H1 (cell line): ENCODE measurements around the gene PROM2. TPM values are rescaled to one million over a fixed set of nuclear protein-coding genes. Genes with fewer than 3 reads are reported as not detected.

Experiments
- CTCF ChIA-PET: fragments of 300-600 bp; sonication (Branson Sonifier 250); formaldehyde crosslinking; loops from one replicate; lab custom pipeline; 2021; ENCODE audit not compliant: partially characterized antibody; lab: Charles Lee
- POLR2A ChIA-PET: fragments of 300-600 bp; sonication (Branson Sonifier 250); formaldehyde crosslinking; loops from one replicate; lab custom pipeline; 2021; ENCODE audit warnings: inconsistent platforms; ENCODE audit not compliant: partially characterized antibody; lab: Charles Lee
- DNase-seq, 2 experiments: peaks; one replicate each; pipeline versions ENCODE4 v3.0.0 to v3.0.0-alpha.2; 2010 to 2022; ENCODE audit warnings: low spot score in 2 of 2, low read depth in 1 of 2, mixed read lengths in 1 of 2
- FAIRE-seq: peaks from 2 replicates; lab custom pipeline; 2011; peaks lifted over from hg19 to GRCh38; lab: Jason Lieb, UNC
- H2AFZ ChIP-seq: 2 replicates; pipeline ENCODE4 v1.8.1; 2012; ENCODE audit warnings: low read length, inconsistent platforms
- H2AK5ac ChIP-seq: 2 replicates; pipeline ENCODE4 v1.6.1; 2013; ENCODE audit warnings: low read depth, low read length
- H2BK120ac ChIP-seq: replicated peaks from 2 replicates; pipeline ENCODE3; 2013; ENCODE audit warnings: low read depth, low read length, inconsistent platforms
- H2BK12ac ChIP-seq: 2 replicates; pipeline ENCODE4 v1.6.1; 2013; ENCODE audit warnings: low read depth, low read length
- H2BK15ac ChIP-seq: 2 replicates; pipeline ENCODE4 v1.6.1; 2013; ENCODE audit warnings: low read length
- H2BK20ac ChIP-seq: 2 replicates; pipeline ENCODE4 v1.6.1; 2013; ENCODE audit warnings: low read length
- H2BK5ac ChIP-seq: 2 replicates; pipeline ENCODE4 v1.6.1; 2013; ENCODE audit warnings: low read depth, low read length
- H3K14ac ChIP-seq: 2 replicates; pipeline ENCODE4 v1.6.1; 2013; ENCODE audit warnings: inconsistent platforms; ENCODE audit not compliant: insufficient read length
- H3K18ac ChIP-seq: 2 replicates; pipeline ENCODE4 v1.6.1; 2013; ENCODE audit warnings: low read length; ENCODE audit errors: extremely low read depth
- H3K23ac ChIP-seq: 2 replicates; pipeline ENCODE4 v1.6.1; 2013; ENCODE audit warnings: inconsistent platforms; ENCODE audit not compliant: insufficient read length
- H3K23me2 ChIP-seq: 2 replicates; pipeline ENCODE4 v1.6.1; 2013; ENCODE audit warnings: low read depth, low read length
- H3K27ac ChIP-seq: 2 replicates; pipeline ENCODE4 v1.6.1; 2011; ENCODE audit warnings: low read depth, low read length, inconsistent platforms
- H3K27me3 ChIP-seq, 4 experiments: replicated peaks in 1 of 4; 1 replicate in 1 of 4; 2 replicates in 3 of 4; pipeline versions ENCODE4 v1.6.1 to v1.8.1; 2011 to 2013; ENCODE audit warnings: low read length in 3 of 4, mild to moderate bottlenecking in 3 of 4, inconsistent platforms in 2 of 4, mixed read lengths in 2 of 4, moderate library complexity in 1 of 4; ENCODE audit not compliant: control insufficient read depth in 3 of 4, insufficient read depth in 3 of 4; ENCODE audit errors: extremely low read depth in 1 of 4
- H3K36me3 ChIP-seq, 4 experiments: 2 replicates each; pipeline versions ENCODE4 v1.6.1 to v1.8.1; 2011 to 2013; ENCODE audit warnings: mild to moderate bottlenecking in 4 of 4, low read length in 3 of 4, moderate library complexity in 2 of 4, control low read depth in 1 of 4, inconsistent platforms in 1 of 4; ENCODE audit not compliant: insufficient read depth in 4 of 4, control insufficient read depth in 2 of 4
- H3K4ac ChIP-seq: replicated peaks from 2 replicates; pipeline ENCODE3; 2013; ENCODE audit warnings: low read length, low read depth, mixed read lengths, inconsistent platforms; ENCODE audit not compliant: insufficient read length
- H3K4me1 ChIP-seq, 4 experiments: replicated peaks in 1 of 4; 1 replicate in 1 of 4; 2 replicates in 3 of 4; pipeline versions ENCODE4 v1.6.1 to v1.8.1; 2011 to 2013; ENCODE audit warnings: low read length in 3 of 4, inconsistent platforms in 2 of 4, mixed read lengths in 1 of 4; ENCODE audit not compliant: insufficient read depth in 4 of 4, control insufficient read depth in 3 of 4
- H3K4me2 ChIP-seq, 2 experiments: 2 replicates each; pipeline versions ENCODE4 v1.6.1 to v1.8.1; 2011 to 2013; ENCODE audit warnings: low read depth in 2 of 2, low read length in 2 of 2, control low read depth in 1 of 2, inconsistent platforms in 1 of 2, mild to moderate bottlenecking in 1 of 2; ENCODE audit not compliant: insufficient read depth in 1 of 2
- H3K4me3 ChIP-seq, 4 experiments: fragments of 200-600, 300-600 bp in 1 of 4; sonication (generic), shearing (Covaris generic), sonication (Bioruptor Twin) in 1 of 4; 2 replicates each; pipeline versions ENCODE4 v1.5.1 to v1.8.1; 2011 to 2016; ENCODE audit warnings: low read length in 4 of 4, low read depth in 3 of 4, control low read depth in 2 of 4, inconsistent platforms in 2 of 4, mild to moderate bottlenecking in 2 of 4, mixed read lengths in 1 of 4, moderate library complexity in 1 of 4; ENCODE audit not compliant: insufficient read depth in 2 of 4; ENCODE audit errors: extremely low read depth in 1 of 4
- H3K56ac ChIP-seq: replicated peaks from 2 replicates; pipeline ENCODE3; 2013; ENCODE audit warnings: low read depth, mild to moderate bottlenecking, mixed read lengths, low read length, inconsistent platforms; ENCODE audit not compliant: insufficient read length
- H3K79me1 ChIP-seq: 2 replicates; pipeline ENCODE4 v1.6.1; 2013; ENCODE audit warnings: low read depth, low read length, control low read depth
- H3K79me2 ChIP-seq, 2 experiments: 2 replicates each; pipeline versions ENCODE4 v1.6.1 to v1.8.1; 2012 to 2013; ENCODE audit warnings: low read length in 2 of 2, mild to moderate bottlenecking in 2 of 2, inconsistent platforms in 1 of 2; ENCODE audit not compliant: insufficient read depth in 2 of 2, control insufficient read depth in 1 of 2
- H3K9ac ChIP-seq, 4 experiments: replicated peaks in 1 of 4; 1 replicate in 1 of 4; 2 replicates in 3 of 4; pipeline versions ENCODE4 v1.6.1 to v1.8.1; 2011 to 2013; ENCODE audit warnings: low read depth in 3 of 4, low read length in 3 of 4, control low read depth in 2 of 4, mild to moderate bottlenecking in 2 of 4, moderate library complexity in 2 of 4, inconsistent platforms in 1 of 4; ENCODE audit errors: extremely low read depth in 1 of 4
- H3K9me3 ChIP-seq, 2 experiments: 2 replicates each; pipeline versions ENCODE4 v1.6.1 to v1.8.1; 2012 to 2013; ENCODE audit warnings: mild to moderate bottlenecking in 2 of 2, moderate library complexity in 2 of 2, control low read depth in 1 of 2, inconsistent platforms in 1 of 2, low read depth in 1 of 2, low read length in 1 of 2, mixed read lengths in 1 of 2; ENCODE audit not compliant: insufficient read depth in 2 of 2
- H4K20me1 ChIP-seq, 2 experiments: replicated peaks in 1 of 2; 2 replicates each; pipeline versions ENCODE3 to v1.8.1; 2011 to 2013; ENCODE audit warnings: inconsistent platforms in 2 of 2, low read length in 2 of 2, mild to moderate bottlenecking in 1 of 2; ENCODE audit not compliant: insufficient read depth in 2 of 2, control insufficient read depth in 1 of 2
- H4K5ac ChIP-seq: 2 replicates; pipeline ENCODE4 v1.6.1; 2013; ENCODE audit warnings: low read length, low read depth, mixed read lengths, inconsistent platforms; ENCODE audit not compliant: insufficient read length
- H4K8ac ChIP-seq: 2 replicates; pipeline ENCODE4 v1.8.0; 2013; ENCODE audit warnings: mild to moderate bottlenecking, moderate library complexity, low read length, inconsistent platforms; ENCODE audit not compliant: insufficient read depth; ENCODE audit errors: extremely low read depth
- H4K91ac ChIP-seq: replicated peaks from 2 replicates; pipeline ENCODE3; 2013; ENCODE audit warnings: low read length, mixed read lengths, inconsistent platforms; ENCODE audit not compliant: insufficient read length
- BCL11A ChIP-seq, 2 experiments: IDR thresholded peaks; one replicate each; pipeline ENCODE4 v1.6.1; 2011; ENCODE audit warnings: low read depth in 2 of 2, low read length in 2 of 2, mild to moderate bottlenecking in 2 of 2
- CBX8 ChIP-seq: fragments of 300-800, 300-1000 bp; sonication (generic); IDR thresholded peaks from 2 replicates; pipeline ENCODE4 v1.7.1; 2016; ENCODE audit warnings: low read depth, low read length, borderline replicate concordance
- MAFK ChIP-seq: IDR thresholded peaks from 2 replicates; pipeline ENCODE4 v1.6.1; 2012; ENCODE audit warnings: low read depth, mild to moderate bottlenecking, improper control_type of control experiment, low read length
- PHF8 ChIP-seq: fragments of 200-600 bp; sonication (generic); conservative IDR thresholded peaks from 2 replicates; pipeline ENCODE4 v1.7.1; 2012; ENCODE audit warnings: low read depth, mild to moderate bottlenecking, inconsistent platforms, low read length, moderate library complexity
- POU5F1 ChIP-seq: IDR thresholded peaks from 2 replicates; pipeline ENCODE4 v1.6.1; 2011; ENCODE audit warnings: low read depth, mild to moderate bottlenecking, low read length, moderate library complexity
- RAD21 ChIP-seq, 2 experiments: IDR thresholded peaks in 1 of 2; conservative IDR thresholded peaks in 1 of 2; 2 replicates each; pipeline ENCODE4 v1.6.1; 2011; ENCODE audit warnings: low read depth in 2 of 2, low read length in 2 of 2, improper control_type of control experiment in 1 of 2, inconsistent platforms in 1 of 2, mild to moderate bottlenecking in 1 of 2, moderate library complexity in 1 of 2
- TBP ChIP-seq: IDR thresholded peaks from 2 replicates; pipeline ENCODE4 v1.6.1; 2011; ENCODE audit warnings: low read depth, low read length, improper control_type of control experiment
- ZNF274 ChIP-seq: IDR thresholded peaks from 2 replicates; pipeline ENCODE4 v1.7.0; 2012; ENCODE audit warnings: low read length, borderline replicate concordance; ENCODE audit errors: extremely low read depth
- WGBS, 2 experiments: shearing (Covaris generic) in 1 of 2; methylation state at CpG; one replicate each; pipeline versions ENCODE4 v1.1.6 to v1.1.7; 2013 to 2015; ENCODE audit warnings: low lambda C conversion rate in 2 of 2, mixed read lengths in 2 of 2, inconsistent platforms in 1 of 2, low coverage in 1 of 2, missing lambda C conversion rate in 1 of 2; ENCODE audit not compliant: insufficient replicate concordance in 2 of 2, insufficient coverage in 1 of 2, insufficient read length in 1 of 2; ENCODE audit errors: extremely low coverage in 1 of 2, missing lambda C conversion rate in 1 of 2; 5-methylcytosine and 5-hydroxymethylcytosine counted together
- polyA plus RNA-seq, 7 experiments: library from polyadenylated mRNA; depleted of rRNA in 3 of 7; stranded (reverse) in 5 of 7; unstranded in 2 of 7; fragments of >200 nt in 5 of 7; fragments of 200-250 nt in 2 of 7; gene quantifications; 1 replicate in 5 of 7; 2 replicates in 1 of 7; 4 replicates in 1 of 7; pipeline versions ENCODE4 v1.2.1 to v1.2.3, GENCODE V29; 2011 to 2013; ENCODE audit warnings: missing spikeins in 2 of 7, mixed read lengths in 2 of 7
- total RNA-seq: library from RNA; stranded (reverse); fragmentation: NEBNext Ultra II Directional; extraction: Animal tissue kit (Norgen Biotek cat#: 25700); gene quantifications from 2 replicates; pipeline ENCODE4 v1.2.1, GENCODE V29; 2021
- TF ChIP-seq, protein P1 (sequence below): IDR thresholded peaks from 2 replicates; pipeline ENCODE4 v1.6.1; 2012; ENCODE audit warnings: inconsistent platforms
- TF ChIP-seq, protein P2 (sequence below): IDR thresholded peaks from 2 replicates; pipeline ENCODE4 v1.6.1; 2012; ENCODE audit warnings: low read length, inconsistent platforms

PROM2 gene
- total and polyA plus RNA-seq, 2 of the 8 experiments (the other 6 are each of a cell fraction or from before 2014, with no cell fraction given) = 1.6 to 3.8 TPM

DNA sequence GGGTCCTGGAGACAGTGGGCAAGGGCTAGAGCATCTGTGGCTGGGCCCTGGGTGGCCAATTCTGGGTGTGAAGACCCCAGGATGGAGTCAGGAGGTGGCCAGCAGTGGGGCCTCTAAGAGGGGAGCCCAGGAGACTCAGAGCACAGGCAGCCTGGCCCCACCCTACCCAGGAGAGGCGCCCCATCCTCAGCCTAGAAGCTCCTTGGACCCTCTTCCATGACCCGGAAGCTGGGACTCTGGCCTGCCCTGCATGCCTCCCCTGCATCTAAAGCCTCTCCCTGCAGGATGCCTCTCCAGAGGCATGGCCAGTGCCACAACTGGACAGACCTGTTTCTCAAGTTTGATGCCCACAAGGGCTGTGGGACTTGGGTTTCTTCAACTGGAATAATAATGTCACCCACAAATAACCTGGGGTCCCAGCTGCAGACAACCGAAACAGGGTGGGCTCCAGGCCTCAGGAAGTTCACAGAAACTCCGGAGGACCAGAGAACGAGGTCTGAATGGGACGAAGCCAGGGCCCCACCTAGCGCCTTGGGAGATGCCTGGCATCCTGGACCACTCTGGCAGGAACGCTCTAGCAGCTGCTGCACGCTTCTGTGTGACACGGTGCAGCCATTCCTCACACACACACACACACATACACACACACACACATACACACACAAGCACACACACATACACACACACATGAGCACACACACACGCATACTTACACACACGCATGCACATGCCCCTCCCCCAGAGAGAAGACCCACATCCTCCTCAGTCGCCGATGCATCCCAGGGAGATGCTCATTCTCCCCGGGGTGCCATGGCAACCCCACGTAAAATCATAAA lies 39.3 kb downstream of the PROM2 start:
- ChIA-PET POLR2A (no interaction called here), CTCF (no interaction called here)
- Histone ChIP-seq H2AFZ (no peak overlapping the region), H3K79me2 (no peaks in the 10 kb centered on the region), H2BK12ac (no peak overlapping the region), H3K56ac (no peak overlapping the region), H3K9me3 (peaks cover 73 to 97% of the 10 kb centered on the region in 2 experiments), H3K79me1 (no peaks in the 10 kb centered on the region), H3K23ac (no peak overlapping the region), H2BK5ac (no peak overlapping the region), H4K8ac (no peak overlapping the region), H3K4me2 (no peak overlapping the region), H3K4me3 (no peak overlapping the region), H3K9ac (no peak overlapping the region), H4K91ac (no peak overlapping the region), H3K14ac (no peak overlapping the region), H3K27ac (no peak overlapping the region), H3K4me1 (no peaks in the 10 kb centered on the region; a peak in 1 of 7 replicates), H2BK20ac (no peak overlapping the region), H3K36me3 (no peaks in the 10 kb centered on the region), H4K5ac (no peak overlapping the region), H3K18ac (no peak overlapping the region), H2BK120ac (no peak overlapping the region), H3K27me3 (no peaks in the 10 kb centered on the region), H3K4ac (no peak overlapping the region), H3K23me2 (no peaks in the 10 kb centered on the region; the same call in 1 of the 2 replicates), H2AK5ac (no peak overlapping the region), H2BK15ac (no peak overlapping the region), H4K20me1 (no peaks in the 10 kb centered on the region)
- no peak for DNase-seq
- FAIRE-seq = no peak
- 75% methylated on average over 13 of the region's 16 CpGs; no CpG with 5 or more reads in 1 of the 2 experiments for WGBS, 2 experiments
- TF ChIP-seq CBX8 (no peak), MAFK (no peak), POU5F1 (no peak), RAD21 (IDR thresholded peaks at IDR 0.05 in 1 of 2, conservative IDR thresholded peaks at IDR 0.05 in 1 of 2; ENCODE audit: low read depth in 2 of 2, low read length in 2 of 2) (no peak), PHF8 (no peak), TBP (no peak), ZNF274 (no peak), BCL11A (IDR thresholded peaks at IDR 0.05; ENCODE audit: low read depth in 2 of 2, low read length in 2 of 2) (no peak)
- TF ChIP-seq, protein P1, sequence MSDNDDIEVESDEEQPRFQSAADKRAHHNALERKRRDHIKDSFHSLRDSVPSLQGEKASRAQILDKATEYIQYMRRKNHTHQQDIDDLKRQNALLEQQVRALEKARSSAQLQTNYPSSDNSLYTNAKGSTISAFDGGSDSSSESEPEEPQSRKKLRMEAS = no peak
- TF ChIP-seq, protein P2, sequence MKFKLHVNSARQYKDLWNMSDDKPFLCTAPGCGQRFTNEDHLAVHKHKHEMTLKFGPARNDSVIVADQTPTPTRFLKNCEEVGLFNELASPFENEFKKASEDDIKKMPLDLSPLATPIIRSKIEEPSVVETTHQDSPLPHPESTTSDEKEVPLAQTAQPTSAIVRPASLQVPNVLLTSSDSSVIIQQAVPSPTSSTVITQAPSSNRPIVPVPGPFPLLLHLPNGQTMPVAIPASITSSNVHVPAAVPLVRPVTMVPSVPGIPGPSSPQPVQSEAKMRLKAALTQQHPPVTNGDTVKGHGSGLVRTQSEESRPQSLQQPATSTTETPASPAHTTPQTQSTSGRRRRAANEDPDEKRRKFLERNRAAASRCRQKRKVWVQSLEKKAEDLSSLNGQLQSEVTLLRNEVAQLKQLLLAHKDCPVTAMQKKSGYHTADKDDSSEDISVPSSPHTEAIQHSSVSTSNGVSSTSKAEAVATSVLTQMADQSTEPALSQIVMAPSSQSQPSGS = no peak
